Measurements from ENCODE around the gene CTNNBL1.

- TF ChIP-seq POLR2AphosphoS5 (IDR thresholded peaks at IDR 0.05; ENCODE audit: borderline replicate concordance, low read depth, low read length) (no peak), EZH2 (IDR thresholded peaks at IDR 0.05) (no peak)
Measured at GRCh38 chr20:37729909-37730308, 36.1 kb downstream of the CTNNBL1 start.
